Ascending aorta (tissue), 2 donors: ENCODE data around the gene EMP2. TPM values are rescaled to one million over a fixed set of nuclear protein-coding genes. Genes with fewer than 3 reads are reported as not detected.

Experiments used
- DNase-seq, 2 donors: peaks; one replicate each; pipeline ENCODE4 v3.0.0-alpha.2; 2019; ENCODE audit warnings: low spot score in 2 of 2
- H3K27ac ChIP-seq, 2 donors: fragments of 200-600 bp; sonication (generic); one replicate each; pipeline ENCODE4 v1.5.1; 2016 to 2017; ENCODE audit warnings: mild to moderate bottlenecking in 1 of 2
- H3K27me3 ChIP-seq: fragments of 200-600 bp; sonication (generic); one replicate; pipeline ENCODE4 v1.5.1; 2017
- H3K36me3 ChIP-seq, 2 donors: fragments of 200-600 bp; sonication (generic); one replicate each; pipeline ENCODE4 v1.5.1; 2016
- H3K4me1 ChIP-seq, 2 donors: fragments of 200-600 bp; sonication (generic); one replicate each; pipeline ENCODE4 v1.5.1; 2016 to 2017; ENCODE audit warnings: mild to moderate bottlenecking in 1 of 2
- H3K4me3 ChIP-seq, 2 donors: fragments of 200-600 bp; sonication (generic); one replicate each; pipeline ENCODE4 v1.5.1; 2016 to 2017; ENCODE audit warnings: mild to moderate bottlenecking in 1 of 2
- H3K9me3 ChIP-seq, 2 donors: fragments of 200-600 bp; sonication (generic); one replicate each; pipeline ENCODE4 v1.5.1; 2016
- CTCF ChIP-seq, 3 experiments: fragments of 200-600 bp in 2 of 3; fragments of 450-650 bp in 1 of 3; sonication (generic) in 2 of 3; IDR thresholded peaks; one replicate each; pipeline ENCODE4 v1.5.1; 2016 to 2019; ENCODE audit warnings: antibody characterized with exemption in 3 of 3, mild to moderate bottlenecking in 1 of 3, moderate library complexity in 1 of 3
- intact Hi-C: fragments of 100-400 bp; cut with DNase I; formaldehyde crosslinking; loops from one replicate; pipeline ENCODE4 v1.15.1; 2023
- total RNA-seq: library from RNA; depleted of rRNA; stranded (reverse); fragments of >200 nt; gene quantifications from one replicate; pipeline ENCODE4 v1.1.0, GENCODE V29; 2016

The EMP2 gene, protein sequence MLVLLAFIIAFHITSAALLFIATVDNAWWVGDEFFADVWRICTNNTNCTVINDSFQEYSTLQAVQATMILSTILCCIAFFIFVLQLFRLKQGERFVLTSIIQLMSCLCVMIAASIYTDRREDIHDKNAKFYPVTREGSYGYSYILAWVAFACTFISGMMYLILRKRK
- 49.2 TPM for total RNA-seq

- Histone ChIP-seq H3K4me3 (peak within 1 kb of the TSS; percentile 72 to 90), H3K27me3 (no peaks in the 10 kb centered on the region), H3K9me3 (no peaks in the 10 kb centered on the region), H3K4me1 (peaks cover 6 to 42% of the 10 kb centered on the region in 2 donors), H3K36me3 (no peaks in the 10 kb centered on the region), H3K27ac (peak within 1 kb of the TSS; percentile 87 to 97)
- intact Hi-C loops = loop anchor here (1.0 to 10.0 kb wide), 8 partner anchors 22 to 1488 kb away; partner anchors contain the start of genes DEXI and HAPSTR1
- TF ChIP-seq CTCF (IDR thresholded peaks at IDR 0.05) = peak; percentile 45 to 72 (median 54)
- DNase-seq = peak; percentile 43 to 90
Measured at GRCh38 chr16:10579965-10580882, at the start of gene EMP2. Gene EMP2 (minus strand): TSS chr16:10580598. CDS start chr16:10547617, 32,981 bp downstream.

GRCh38 chr16:10629592-10629963 is 49.2 kb upstream of the EMP2 start:
- Histone ChIP-seq H3K27ac (no peak overlapping the region), H3K27me3 (no peaks in the 10 kb centered on the region), H3K36me3 (no peaks in the 10 kb centered on the region), H3K9me3 (no peaks in the 10 kb centered on the region), H3K4me3 (no peak overlapping the region), H3K4me1 (no peaks in the 10 kb centered on the region)
- intact Hi-C loops = no loop called here
- no peak for DNase-seq
- no peak for TF ChIP-seq CTCF (IDR thresholded peaks at IDR 0.05)

DNA sequence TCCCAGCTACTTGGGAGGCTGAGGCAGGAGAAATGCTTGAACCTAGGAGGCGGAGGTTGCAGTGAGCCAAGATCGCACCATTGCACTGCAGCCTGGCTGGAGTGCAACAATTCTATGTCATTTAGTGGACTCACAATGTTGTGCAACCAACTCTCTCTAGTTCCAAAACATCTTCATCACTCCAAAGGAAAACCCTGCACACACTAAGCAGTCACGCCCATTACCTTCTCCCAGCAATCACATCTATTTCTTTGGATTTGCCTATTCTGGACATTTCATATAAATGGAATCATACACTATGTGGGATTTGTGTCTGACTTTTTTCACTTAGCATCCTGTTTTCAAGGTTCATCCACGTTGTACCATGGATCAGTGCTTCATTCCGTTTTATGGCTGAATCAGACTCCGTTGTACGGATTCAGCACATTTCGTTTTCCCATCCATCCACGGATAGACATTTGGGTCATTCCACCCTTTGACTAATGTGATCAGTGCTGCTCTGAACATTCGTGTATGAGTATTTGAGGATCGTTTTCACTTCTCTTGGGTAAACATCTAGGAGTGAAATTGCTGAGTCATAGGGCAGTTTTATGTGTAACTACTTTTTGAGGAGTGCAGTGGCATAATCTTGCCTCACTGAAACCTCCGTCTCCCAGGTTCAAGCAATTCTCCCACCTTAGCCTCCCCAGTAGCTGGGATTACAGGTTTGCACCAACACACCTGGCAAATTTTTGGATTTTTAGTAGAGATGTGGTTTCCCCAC is 45.4 kb upstream of the EMP2 start:
- Histone ChIP-seq H3K4me1 (no peaks in the 10 kb centered on the region), H3K9me3 (no peaks in the 10 kb centered on the region), H3K4me3 (no peak overlapping the region), H3K36me3 (no peaks in the 10 kb centered on the region), H3K27me3 (no peaks in the 10 kb centered on the region), H3K27ac (no peak overlapping the region)
- intact Hi-C loops = no loop called here
- DNase-seq = no peak
- TF ChIP-seq CTCF (IDR thresholded peaks at IDR 0.05) = no peak

DNA sequence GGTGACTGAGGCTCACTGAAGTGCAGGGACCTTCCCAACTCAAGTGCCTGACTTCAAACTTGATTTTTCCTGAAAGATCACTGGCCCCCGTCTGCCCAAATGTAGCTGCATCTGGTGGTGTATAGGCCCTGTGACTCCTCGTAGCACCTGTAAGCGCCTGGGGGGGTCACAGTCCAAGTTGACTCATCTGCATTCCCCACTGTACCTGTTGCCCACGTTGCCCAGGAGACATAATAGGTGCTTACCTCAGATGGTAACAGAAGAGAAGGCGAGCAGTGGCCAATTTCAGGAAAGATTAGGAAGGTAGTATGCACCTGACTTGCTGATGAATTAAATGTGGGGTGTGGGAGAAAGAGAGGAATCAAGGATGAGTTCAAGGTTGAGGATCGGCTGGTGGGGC is 44.1 kb upstream of the EMP2 start:
- H3K36me3 ChIP-seq = no peaks in the 10 kb centered on the region
- no peak for TF ChIP-seq CTCF (IDR thresholded peaks at IDR 0.05)
- no peaks in the 10 kb centered on the region for H3K9me3 ChIP-seq
- DNase-seq = no peak
- H3K27me3 ChIP-seq = no peaks in the 10 kb centered on the region
- H3K27ac ChIP-seq = no peak overlapping the region
- intact Hi-C loops = no loop called here
- H3K4me3 ChIP-seq = no peak overlapping the region
- no peaks in the 10 kb centered on the region for H3K4me1 ChIP-seq

GRCh38 chr16:10623059-10623458 is 42.7 kb upstream of the EMP2 start:
- H3K36me3 ChIP-seq = no peaks in the 10 kb centered on the region
- no peaks in the 10 kb centered on the region for H3K9me3 ChIP-seq
- H3K4me3 ChIP-seq = no peak overlapping the region
- no peaks in the 10 kb centered on the region for H3K4me1 ChIP-seq
- no peaks in the 10 kb centered on the region for H3K27me3 ChIP-seq
- TF ChIP-seq CTCF (IDR thresholded peaks at IDR 0.05) = no peak
- H3K27ac ChIP-seq = no peak overlapping the region
- DNase-seq = no peak
- intact Hi-C loops = no loop called here
